Tibial nerve (tissue), 4 donors: Measurements from ENCODE around the gene LPAR2. TPM values are rescaled to one million over a fixed set of nuclear protein-coding genes. Genes with fewer than 3 reads are reported as not detected.

Experiments used
- DNase-seq, 2 donors: peaks; one replicate each; pipeline ENCODE4 v3.0.0-alpha.2; 2019; ENCODE audit warnings: low spot score in 2 of 2
- H3K27ac ChIP-seq, 4 donors: fragments of 200-600 bp; sonication (generic) in 3 of 4; one replicate each; pipeline ENCODE4 v1.5.1; 2017 to 2019; ENCODE audit warnings: mild to moderate bottlenecking in 1 of 4
- H3K27me3 ChIP-seq, 2 donors: fragments of 200-600 bp; sonication (generic) in 1 of 2; one replicate each; pipeline versions ENCODE4 v1.5.1 to v1.6.0; 2017 to 2019
- H3K36me3 ChIP-seq, 3 donors: fragments of 200-600 bp; sonication (generic); one replicate each; pipeline ENCODE4 v1.5.1; 2018 to 2019
- H3K4me1 ChIP-seq, 4 donors: fragments of 200-600 bp; sonication (generic) in 3 of 4; one replicate each; pipeline ENCODE4 v1.5.1; 2017 to 2019
- H3K4me3 ChIP-seq, 4 donors: fragments of 200-600 bp; sonication (generic) in 3 of 4; one replicate each; pipeline ENCODE4 v1.5.1; 2017 to 2019; ENCODE audit warnings: mild to moderate bottlenecking in 1 of 4, moderate library complexity in 1 of 4
- H3K9me3 ChIP-seq, 4 donors: fragments of 200-600 bp; sonication (generic) in 3 of 4; one replicate each; pipeline ENCODE4 v1.5.1; 2017 to 2019
- CTCF ChIP-seq, 5 experiments: fragments of 200-600 bp in 3 of 5; fragments of 450-650 bp in 2 of 5; sonication (generic) in 3 of 5; IDR thresholded peaks; one replicate each; pipeline ENCODE4 v1.5.1; 2016 to 2019; ENCODE audit warnings: antibody characterized with exemption in 5 of 5, mild to moderate bottlenecking in 3 of 5, moderate library complexity in 2 of 5
- EP300 ChIP-seq, 2 donors: sonication (generic); formaldehyde crosslinking; IDR thresholded peaks; one replicate each; pipeline ENCODE4 v1.6.1; 2017; ENCODE audit warnings: antibody characterized with exemption in 2 of 2, mild to moderate bottlenecking in 1 of 2
- POLR2A ChIP-seq, 2 donors: fragments of 450-650 bp; IDR thresholded peaks; one replicate each; pipeline ENCODE4 v1.6.1; 2017; ENCODE audit warnings: antibody characterized with exemption in 2 of 2, mild to moderate bottlenecking in 2 of 2, moderate library complexity in 2 of 2
- WGBS, 2 donors: methylation state at CpG; one replicate each; pipeline ENCODE4 v1.1.5; 2018; 5-methylcytosine and 5-hydroxymethylcytosine counted together
- total RNA-seq, 4 donors: library from RNA; depleted of rRNA; stranded (reverse); fragments of >200 nt; gene quantifications; one replicate each; pipeline ENCODE4 v1.1.0, GENCODE V29; 2016

Gene LPAR2
- total RNA-seq, 4 donors from 2014 or later: 0.39 to 3.0 (median 1.8) TPM

DNA sequence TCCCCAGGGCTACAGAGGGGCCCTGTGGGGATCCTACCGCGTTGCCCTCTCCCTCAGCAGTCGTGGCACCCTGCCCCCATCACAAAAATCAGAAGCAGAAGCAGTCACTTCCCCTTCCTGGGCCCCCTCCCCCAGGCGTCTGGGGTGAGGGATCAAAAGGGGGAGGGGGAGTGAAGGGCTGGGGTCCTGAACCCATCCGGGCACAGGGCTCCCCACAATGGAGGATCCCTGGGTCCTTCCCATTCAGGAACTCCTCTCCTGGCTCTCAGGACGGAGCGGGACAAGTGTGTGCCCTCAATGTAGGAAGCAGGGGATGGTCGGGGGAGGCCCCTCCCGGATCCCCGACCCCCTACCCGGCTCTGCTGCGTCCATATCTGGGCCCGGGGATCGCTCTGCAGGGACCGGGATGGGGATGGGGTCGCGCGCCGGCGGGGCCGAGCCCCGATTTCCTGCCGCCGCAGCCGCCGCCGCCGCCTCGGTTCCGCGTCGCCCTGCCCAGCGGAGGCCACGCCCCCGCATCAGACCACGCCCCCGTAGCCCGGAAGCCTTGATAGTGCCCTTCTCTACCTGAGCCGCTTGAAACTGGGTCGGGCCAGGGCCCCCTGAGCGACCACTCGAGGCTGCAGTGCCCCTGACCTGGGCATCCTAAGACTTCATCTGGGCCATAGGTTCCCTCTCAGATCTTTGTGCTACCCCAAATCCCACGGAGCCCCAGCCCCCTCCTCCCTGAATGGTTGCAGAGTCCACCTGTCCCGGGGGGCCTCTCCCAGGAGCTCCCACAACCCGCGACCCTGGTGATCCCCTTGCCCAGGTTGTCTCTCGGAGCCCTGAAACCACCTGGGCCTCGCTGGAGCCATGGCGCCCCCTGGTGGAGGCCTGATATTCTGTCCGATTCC is 15.4 kb upstream of the LPAR2 start, which contains the start of gene GMIP:
TSS of gene GMIP (minus strand) at position 500 of the 896 bp plus-strand sequence. CDS start at position 372, 128 bp downstream.
- peaks cover 0 to 20% (median 0%) of the 10 kb centered on the region in 4 donors for H3K4me1 ChIP-seq
- whole genome bisulfite sequencing, 2 donors: 0 to 2% methylated on average over 12 to 21 of the region's 50 CpGs
- no peaks in the 10 kb centered on the region for H3K27me3 ChIP-seq
- DNase-seq: peak; percentile 40 to 69
- peak within 1 kb of the TSS; percentile 29 to 72 (median 58) for H3K4me3 ChIP-seq
- peak within 1 kb of the TSS in 2 of 4 donors; percentile 79 to 88 for H3K27ac ChIP-seq
- TF ChIP-seq POLR2A (IDR thresholded peaks at IDR 0.05) (no peak), EP300 (IDR thresholded peaks at IDR 0.05) (no peak), CTCF (IDR thresholded peaks at IDR 0.05) (peak; percentile 88 to 94 (median 90))
- H3K9me3 ChIP-seq: no peaks in the 10 kb centered on the region
- H3K36me3 ChIP-seq: peaks cover 8 to 51% (median 21%) of the 10 kb centered on the region in 3 donors

- TF ChIP-seq CTCF (IDR thresholded peaks at IDR 0.05) (no peak), EP300 (IDR thresholded peaks at IDR 0.05) (no peak), POLR2A (IDR thresholded peaks at IDR 0.05) (no peak)
- 23 to 28% methylated on average over 16 of the region's 16 CpGs for WGBS, 2 donors
- H3K36me3 ChIP-seq: peaks cover 8 to 50% (median 21%) of the 10 kb centered on the region in 3 donors
These were observed 14.6 kb upstream of the LPAR2 start for GRCh38 chr19:19642506-19643157.

DNA sequence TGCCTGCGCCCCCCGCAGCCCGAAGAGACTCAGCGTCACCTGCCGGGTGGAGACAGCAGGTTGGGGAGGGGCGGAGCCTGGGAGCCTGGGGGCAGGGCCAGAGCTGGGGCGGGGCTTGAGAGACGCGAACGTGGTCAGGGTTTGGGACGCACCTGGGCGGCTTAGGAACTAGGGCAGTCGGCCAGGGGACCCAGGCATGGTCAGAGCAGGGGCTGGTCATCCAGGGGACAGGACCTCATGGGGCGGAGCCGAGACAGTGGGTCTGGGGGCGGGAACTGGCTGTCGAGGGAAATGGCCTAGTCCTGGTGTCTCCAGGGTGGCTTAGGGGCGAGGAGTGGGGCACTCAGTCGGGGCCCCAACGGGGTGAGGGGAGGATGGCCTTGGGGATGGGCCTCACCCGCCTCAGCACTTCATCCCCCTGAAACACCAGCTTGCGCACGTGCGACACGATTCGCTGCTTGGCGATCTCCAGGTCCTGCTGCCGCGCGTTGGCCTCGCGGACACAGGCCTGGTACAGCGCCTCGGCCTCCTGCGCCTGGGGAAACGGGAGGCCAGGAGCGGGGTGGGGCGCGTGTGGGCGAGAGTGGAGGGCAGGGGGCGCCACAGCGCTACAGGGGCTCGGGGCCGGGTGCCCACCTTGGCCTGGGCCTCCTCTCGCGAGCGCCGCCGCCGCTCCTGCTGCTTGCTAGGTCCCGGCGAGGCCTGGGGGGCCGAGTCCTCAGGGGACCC is 9.7 kb upstream of the LPAR2 start:
- Histone ChIP-seq H3K4me1 (peaks cover 0 to 5% (median 0%) of the 10 kb centered on the region in 4 donors), H3K27me3 (no peaks in the 10 kb centered on the region), H3K36me3 (peaks cover 0 to 63% (median 0%) of the 10 kb centered on the region in 3 donors), H3K27ac (no peak overlapping the region), H3K9me3 (no peaks in the 10 kb centered on the region), H3K4me3 (no peak overlapping the region)
- 73 to 79% methylated on average over 48 to 51 of the region's 53 CpGs for WGBS, 2 donors
- DNase-seq: no peak
- TF ChIP-seq EP300 (IDR thresholded peaks at IDR 0.05) (no peak), CTCF (IDR thresholded peaks at IDR 0.05) (no peak), POLR2A (IDR thresholded peaks at IDR 0.05) (no peak)

More at GRCh38 chr19:19642506-19643157, 14.6 kb upstream of the LPAR2 start:
- no peak for DNase-seq
- Histone ChIP-seq H3K4me3 (peak overlapping the region; percentile 29 to 72 (median 58)), H3K9me3 (no peaks in the 10 kb centered on the region), H3K27me3 (no peaks in the 10 kb centered on the region), H3K27ac (peak overlapping the region in 2 of 4 donors; percentile 79 to 88), H3K4me1 (peaks cover 0 to 20% (median 0%) of the 10 kb centered on the region in 4 donors)

- Histone ChIP-seq H3K27ac (no peak overlapping the region), H3K9me3 (no peaks in the 10 kb centered on the region), H3K27me3 (no peaks in the 10 kb centered on the region), H3K36me3 (peaks cover 0 to 68% (median 0%) of the 10 kb centered on the region in 3 donors), H3K4me1 (no peaks in the 10 kb centered on the region), H3K4me3 (no peak overlapping the region)
- DNase-seq: no peak
- 74% methylated on average over 22 to 27 of the region's 27 CpGs for whole genome bisulfite sequencing, 2 donors
- TF ChIP-seq POLR2A (IDR thresholded peaks at IDR 0.05): no peak
- no peak for TF ChIP-seq EP300 (IDR thresholded peaks at IDR 0.05)
- no peak for TF ChIP-seq CTCF (IDR thresholded peaks at IDR 0.05)
These were observed 9.1 kb upstream of the LPAR2 start for GRCh38 chr19:19637186-19637522.
